Eye (tissue), 1 donor: ENCODE results near the gene KIAA1755.

Experiments used
- DNase-seq: peaks from one replicate; pipeline ENCODE4 v3.0.0-alpha.2; 2015

Gene KIAA1755

GRCh38 chr20:38217791-38218565, 42.6 kb downstream of the KIAA1755 start:
- DNase-seq, result peak; percentile 89

DNA sequence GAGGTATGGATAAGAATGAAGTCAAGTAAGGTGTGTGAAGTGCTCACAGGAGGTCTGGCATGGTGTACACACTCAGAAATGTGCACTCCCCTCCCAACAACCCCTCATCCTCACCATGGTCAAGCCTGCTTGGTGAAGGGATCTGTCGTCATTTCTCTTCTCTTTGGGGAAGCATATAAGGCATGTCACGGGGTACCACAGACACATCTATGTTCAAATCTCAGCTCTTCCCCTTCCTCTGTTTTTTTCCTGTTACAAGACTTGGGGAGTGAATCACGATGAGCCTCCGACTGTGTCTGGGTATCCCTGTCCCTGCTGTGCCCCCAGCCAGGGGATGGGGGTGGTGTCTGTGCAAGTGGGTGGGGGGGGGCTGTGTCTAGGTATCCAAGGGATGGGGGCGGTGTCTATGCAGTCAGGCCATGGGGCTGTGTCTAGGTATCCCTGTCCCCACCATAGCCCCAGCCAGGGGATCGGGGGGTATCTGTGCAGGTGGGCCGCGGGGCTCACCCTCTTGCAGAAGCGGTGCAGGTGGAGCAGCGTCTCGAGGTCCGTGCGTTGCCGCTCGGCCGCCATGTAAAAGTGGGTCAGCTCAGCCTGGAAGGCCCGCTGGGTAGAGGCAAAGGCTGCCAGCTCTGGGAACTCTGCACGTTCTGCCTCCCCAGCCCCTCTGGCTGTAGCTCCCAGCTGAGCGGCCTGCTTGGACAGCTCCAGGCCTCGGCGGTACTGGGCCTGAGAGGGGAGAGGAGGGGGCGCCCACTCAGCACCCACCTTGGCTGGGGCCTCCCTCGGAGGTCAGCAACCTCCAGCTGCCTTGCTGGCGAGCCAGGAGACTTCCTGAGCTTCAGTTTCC, 43.6 kb downstream of the KIAA1755 start:
- no peak for DNase-seq

DNA sequence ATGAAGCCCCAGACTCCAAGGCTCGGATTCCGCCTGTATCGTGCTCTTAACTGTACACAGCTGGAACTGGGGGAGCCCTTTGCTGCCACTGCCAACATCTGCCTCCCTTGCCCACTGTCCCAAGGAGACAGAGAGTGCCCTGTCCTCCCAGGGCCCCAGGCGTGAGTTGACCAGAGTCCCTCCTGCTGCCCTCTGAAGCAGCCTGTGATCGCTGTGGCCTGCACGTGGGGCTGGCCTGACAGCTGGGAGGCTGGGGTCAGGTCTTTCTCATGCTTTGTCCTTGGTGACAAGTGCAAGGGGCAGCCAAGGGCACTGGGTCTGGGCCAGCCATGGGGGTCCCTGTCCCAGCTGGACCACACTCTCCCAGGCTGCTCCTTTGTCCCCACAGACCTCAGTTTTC, 44.3 kb downstream of the KIAA1755 start:
- no peak for DNase-seq

- DNase-seq, result no peak
Observed at GRCh38 chr20:38215194-38216182, 45.0 kb downstream of the KIAA1755 start.

DNA sequence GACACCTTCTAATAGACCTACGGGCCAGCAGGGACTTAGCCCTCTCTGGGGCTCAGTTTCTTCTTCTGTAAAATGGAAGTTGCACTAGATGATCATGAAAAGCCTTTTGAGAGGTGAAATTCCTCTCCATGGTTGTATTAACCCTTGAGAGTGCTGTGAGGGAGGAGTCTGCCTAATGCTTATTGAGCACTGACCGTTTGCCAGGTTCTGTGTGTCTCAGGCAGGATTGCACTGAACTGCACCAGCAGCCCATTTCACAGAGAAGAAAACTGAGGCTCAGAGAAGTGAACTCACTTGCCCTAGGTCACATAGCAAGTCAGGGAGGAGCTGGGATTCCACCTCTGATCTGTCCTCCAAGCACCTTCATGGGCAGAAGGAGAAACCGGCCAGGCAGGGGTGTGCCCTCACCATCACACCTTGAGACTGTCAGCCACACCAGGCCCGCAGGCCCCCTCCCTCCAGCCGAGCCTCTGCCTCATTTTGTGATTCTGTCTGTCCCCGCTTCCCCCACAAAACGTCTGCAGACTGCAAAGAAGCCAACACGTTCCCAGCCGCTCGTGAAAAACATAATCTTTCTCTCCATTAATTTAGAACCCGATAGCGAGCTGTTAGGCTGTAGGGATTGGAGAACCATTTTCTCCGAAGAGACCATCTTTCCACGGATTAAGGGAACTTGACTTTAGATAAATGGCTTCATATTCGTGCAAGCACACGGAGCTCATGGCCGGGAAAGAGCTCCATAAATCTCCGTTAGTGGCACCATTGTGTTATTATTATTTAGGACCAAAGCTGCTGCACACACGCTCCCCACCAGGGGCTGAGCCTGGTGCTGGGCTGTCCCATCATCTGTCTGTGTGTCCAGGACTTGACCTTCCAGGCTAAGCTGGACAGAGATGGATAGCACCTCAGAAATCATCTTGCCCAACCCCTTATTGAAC, 46.0 kb downstream of the KIAA1755 start:
- no peak for DNase-seq

DNA sequence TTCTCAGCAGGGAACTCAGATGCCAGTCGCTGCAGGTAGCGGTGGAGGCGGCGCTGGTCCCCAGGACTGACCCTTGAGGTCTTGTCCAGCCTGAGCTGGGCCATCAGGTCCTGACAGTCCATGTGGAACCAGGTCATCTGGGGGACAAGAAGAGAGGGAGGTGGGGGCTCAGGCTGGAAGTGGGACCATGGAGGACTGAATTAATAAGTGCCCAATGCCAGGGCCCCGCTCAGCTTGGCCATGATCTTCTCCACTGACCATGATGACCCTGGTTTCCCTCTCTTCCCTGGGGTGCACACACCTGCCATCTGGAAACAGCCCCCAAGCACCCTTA, 47.0 kb downstream of the KIAA1755 start:
- no peak for DNase-seq

DNA sequence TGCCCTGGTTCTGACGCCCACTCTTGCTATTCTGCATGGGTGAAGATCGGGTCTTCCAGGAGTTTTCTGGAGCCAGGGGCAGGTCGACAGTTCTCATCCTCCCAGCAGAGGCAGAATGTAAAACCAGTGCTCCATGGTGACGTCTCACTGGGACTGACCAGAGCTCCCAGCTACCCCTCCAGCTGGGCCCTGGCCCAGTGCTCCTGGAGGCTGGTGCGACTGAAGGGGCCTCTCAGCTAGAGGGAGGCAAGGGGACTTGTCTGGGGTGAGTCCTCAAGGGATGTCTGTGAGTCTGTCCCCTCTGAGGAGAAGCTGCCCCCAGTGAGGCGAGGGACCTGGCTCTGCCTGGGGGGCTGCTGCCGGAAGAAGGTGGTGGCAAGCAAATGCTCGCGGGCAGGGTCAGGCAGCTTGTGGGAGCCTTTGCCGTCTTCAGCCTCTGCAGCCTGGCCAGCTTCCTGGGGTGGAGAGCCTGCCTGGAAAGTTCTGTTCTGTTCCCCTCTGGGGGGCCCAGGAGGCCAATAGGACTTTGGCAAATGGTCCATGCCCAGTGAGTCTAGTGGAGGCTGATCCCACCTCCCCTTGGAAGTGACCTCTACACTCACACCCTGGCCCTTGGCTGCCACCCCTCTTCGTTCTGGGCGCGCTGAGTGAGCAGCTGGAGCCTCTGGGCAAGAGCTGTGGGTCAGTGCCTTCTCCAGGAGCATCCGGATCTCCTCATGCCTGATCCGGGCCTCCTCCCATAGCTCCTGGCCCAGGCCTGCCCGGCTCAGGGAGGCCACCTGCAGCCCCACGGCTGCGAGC, 47.5 kb downstream of the KIAA1755 start:
- DNase-seq, result no peak

GRCh38 chr20:38211200-38212097, 49.1 kb downstream of the KIAA1755 start:
- DNase-seq, result no peak

DNA sequence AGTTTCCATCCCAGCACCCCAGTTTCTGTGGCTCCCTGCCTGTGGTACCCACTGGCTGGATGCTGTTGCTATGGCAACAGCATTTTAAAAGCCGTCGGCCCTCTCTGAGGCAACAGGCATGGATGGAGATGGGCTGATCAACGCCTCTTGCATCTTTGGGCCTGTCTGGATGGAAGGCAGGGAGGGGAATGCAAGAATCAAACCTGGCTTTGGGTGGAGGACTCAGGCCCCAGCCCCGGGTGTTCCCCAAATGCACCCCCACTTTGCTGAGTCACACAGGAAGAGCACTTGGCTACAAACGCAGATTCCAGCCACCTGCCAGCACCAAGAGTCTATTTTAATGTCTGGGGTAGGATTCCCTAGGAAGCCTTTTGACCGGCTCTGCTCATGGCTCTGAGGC, 49.8 kb downstream of the KIAA1755 start:
- no peak for DNase-seq

DNA sequence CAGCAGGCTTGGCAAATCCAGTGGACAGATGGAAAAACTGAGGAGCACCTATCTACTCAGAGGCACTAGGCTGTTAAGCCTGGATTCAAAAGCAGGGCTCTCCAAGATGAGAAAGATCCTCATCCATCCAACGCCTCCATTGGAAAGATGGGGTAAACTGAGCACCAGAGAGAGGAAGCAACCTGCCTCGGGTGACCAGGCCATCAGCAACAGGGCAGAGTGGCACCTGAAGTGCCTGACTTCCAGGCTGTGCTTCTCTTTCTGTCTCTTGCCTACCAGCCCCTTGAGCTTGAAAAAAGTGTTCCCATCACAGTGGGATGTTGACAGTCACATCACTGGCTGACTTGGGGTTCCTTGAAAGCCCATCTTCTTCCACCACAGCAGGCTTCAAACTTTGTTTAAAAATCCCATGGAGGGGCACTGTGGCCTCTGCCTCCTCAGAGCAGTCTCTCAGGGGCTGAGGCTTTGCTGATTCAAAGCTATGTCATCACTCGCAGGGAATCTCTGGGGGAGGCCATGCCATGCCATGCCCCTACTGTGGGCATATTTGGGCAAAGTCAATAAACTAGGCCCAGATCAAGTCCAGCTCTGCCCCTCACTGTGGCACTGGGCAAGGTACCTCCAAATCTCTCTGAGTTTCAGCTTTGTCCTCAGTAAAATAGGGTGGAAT, 50.7 kb downstream of the KIAA1755 start:
- no peak for DNase-seq

DNA sequence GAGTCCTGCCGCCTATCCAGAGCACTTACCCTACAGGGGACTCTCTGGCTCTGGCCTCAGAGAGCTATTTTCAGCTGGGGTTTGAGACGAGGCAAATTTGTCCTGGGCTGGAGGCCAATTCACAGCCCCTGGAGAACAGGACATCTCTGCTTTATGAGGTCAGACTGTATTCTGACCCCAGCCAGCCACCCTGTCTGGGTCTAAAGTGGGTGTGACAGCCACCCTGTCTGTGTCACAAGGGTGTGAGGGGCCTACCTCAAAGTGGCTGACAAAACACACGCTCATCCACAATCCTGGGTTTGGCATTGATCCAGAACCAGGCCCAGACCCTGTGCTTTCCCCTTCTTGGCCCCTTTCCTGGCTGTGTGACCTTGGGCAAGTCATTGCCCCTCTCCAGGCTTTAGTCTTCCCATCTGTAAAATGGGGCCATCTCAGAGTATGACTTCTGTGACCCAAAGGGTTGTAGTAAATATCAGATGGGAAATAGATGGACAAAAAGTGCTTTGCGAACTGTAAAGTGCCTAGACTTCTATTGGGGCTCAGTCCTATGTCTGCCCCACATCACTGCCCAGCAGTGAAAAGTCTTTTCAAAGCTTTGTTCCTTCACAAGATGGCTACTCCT, 51.4 kb downstream of the KIAA1755 start:
- no peak for DNase-seq

GRCh38 chr20:38208523-38208922, 52.0 kb downstream of the KIAA1755 start:
- DNase-seq, result no peak

- no peak for DNase-seq
Observed at GRCh38 chr20:38208088-38208487, 52.4 kb downstream of the KIAA1755 start.

GRCh38 chr20:38207621-38208020, 52.9 kb downstream of the KIAA1755 start:
- no peak for DNase-seq

DNA sequence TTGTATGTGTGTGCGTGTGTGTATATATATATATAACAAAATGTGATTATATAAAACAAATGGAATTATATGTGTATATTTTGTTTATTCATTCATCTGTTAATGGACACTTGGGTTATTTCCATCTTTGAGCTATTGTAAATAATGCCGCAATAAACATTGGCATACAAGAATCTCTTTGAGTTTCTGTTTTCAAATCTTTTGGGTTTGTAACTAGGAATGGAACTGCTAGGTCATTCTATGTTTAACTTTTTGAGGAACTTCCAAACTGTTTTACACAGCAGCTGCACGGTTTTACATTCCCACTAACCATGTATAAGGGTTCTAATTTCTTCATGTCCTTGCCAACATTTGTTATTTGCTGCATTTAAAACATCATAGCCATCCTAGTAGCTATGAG, 55.5 kb downstream of the KIAA1755 start:
- no peak for DNase-seq

GRCh38 chr20:38203981-38204357, 56.6 kb downstream of the KIAA1755 start:
- DNase-seq, result no peak

DNA sequence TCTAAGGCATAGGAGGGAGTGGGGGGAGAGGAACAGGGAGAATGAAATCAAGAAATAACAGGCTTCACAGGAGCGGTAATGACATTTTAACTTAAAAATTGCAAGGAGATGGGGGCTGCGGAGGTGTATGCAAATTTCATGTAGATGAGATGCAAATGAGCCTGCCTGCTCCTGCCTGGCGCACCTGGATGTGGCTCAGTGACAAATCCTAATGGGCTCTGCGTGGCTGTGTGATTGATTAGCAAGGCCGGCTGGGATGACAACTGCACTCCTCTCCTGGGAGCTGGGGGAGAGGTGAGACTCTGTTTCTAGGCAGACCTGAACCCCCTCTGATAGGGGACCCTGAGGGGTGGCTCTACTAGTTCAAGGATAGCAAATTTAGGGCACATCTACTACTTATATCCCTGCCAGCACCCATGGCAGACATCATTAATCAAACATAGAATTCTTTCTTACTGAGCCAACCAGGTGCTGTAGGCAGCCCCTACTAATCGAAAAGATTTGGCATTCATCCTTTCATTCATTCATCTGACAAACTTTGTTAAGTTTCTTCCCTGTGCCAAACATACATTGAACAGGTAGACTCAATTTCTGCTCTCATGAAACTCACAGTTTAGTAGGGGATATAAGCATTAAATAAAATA, 57.1 kb downstream of the KIAA1755 start:
- DNase-seq, result no peak

GRCh38 chr20:38202982-38203293, 57.6 kb downstream of the KIAA1755 start:
- no peak for DNase-seq
